Stimulated activated CD4-positive, alpha-beta T cell treated with anti-CD3 and anti-CD28 coated beads, TNF-alpha, amount 100 ng/mL, for 4 hours (primary cell): Measurements from ENCODE around the gene ESF1.
"Not testable (repeated sequence)": the region's sequence is repeated elsewhere in the genome, so short reads cannot be mapped to it uniquely, and the experiment has no call there.

ENCODE experiments used
- DNase-seq, 3 experiments: peaks; one replicate each; pipeline ENCODE4 v3.0.0-alpha.2; 2020; ENCODE audit warnings: low read depth in 3 of 3

The ESF1 gene

DNA sequence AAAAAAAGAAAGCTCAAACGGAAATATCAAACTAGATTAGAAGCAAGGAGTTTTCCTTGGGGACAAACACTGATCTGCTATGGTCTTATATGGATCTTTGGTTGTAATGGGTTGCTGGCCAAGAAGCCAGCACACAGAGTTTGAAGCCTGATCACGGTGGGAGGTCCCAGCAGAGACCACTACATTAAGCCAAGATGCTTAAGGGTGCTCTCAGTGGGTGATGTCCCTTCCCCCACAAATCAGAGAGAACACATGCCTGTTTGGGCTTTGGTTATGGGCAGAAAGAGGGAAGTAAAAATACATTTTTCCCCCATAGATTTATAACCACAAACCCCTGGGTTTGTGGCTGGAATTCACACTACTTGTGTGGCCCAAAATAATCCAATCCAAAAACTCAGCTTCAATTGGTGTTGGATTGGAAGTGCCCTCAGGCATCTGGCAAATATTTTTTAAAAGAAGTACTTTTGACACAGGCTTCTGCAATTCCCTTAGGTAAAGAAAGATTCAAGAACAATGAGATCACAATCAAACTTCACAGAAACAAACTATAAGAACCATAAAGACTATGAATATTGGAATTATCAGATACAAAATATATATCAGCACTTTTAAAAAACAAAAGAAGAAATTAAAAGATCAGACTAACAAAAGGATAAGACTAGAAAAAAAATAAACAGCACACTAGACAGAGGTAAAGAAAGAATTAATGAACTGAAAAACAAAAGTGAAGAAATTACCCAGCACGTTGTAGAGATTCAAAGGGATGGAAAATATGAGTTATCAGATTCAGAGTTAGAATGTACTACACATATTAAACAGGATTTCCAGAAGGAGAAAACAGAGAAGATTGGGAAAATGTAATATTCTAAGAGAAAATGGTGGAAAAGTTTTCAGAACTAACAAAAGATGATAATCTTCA, 44.7 kb downstream of the ESF1 start:
- no peak for DNase-seq

DNA sequence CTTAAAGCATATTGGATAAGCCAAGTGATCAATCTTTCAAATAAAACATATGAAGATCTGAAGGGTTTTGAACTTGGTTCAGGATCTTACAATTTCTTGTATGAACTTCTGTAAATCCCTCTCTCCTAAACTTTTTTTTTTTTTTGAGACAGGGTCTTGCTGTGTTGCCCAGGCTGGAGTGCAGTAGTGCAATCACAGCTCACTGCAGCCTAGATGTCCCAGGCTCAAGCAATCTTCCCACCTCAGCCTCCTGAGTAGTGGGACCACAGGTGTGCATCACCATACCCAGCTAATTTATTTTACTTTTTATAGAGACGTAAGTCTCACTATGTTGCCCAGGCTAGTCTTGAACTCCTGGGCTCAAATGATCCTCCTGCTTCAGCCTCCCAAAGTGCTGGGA, 46.5 kb downstream of the ESF1 start:
- DNase-seq = not testable (repeated sequence)

DNA sequence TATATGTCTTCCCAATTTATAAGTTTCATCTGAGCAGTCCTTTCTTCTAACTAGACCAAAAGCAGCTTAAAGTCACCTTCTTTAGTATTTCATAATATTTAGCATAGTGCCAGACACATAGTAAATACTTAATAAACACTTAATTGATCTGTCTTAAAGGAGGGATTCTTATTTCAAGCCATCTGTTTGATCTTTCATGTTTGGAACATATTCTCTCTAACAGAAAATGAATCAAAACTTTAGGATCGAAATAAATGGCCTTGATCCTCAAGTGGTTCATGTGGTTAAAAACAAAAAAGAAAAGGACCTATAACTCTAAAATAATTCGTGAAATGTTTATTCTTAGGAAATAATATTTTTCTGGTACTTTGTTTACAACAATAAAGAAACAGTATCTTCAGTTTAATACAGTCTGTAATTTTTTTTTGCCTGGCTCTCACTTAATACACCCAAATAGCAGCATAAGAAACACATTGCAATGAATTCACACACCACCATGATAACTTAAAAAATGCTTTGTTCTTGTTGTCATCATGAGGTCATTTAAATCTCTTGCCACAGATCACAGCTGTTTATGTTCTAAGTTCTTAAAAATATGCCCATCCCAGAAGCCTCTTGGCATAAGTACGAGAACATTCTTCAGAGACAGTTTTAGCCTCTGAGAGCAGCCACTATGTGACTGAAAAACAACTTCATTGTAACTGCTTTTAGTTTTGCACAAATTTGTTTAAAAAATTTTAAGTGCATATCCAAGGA, 48.1 kb downstream of the ESF1 start:
- no peak for DNase-seq

DNA sequence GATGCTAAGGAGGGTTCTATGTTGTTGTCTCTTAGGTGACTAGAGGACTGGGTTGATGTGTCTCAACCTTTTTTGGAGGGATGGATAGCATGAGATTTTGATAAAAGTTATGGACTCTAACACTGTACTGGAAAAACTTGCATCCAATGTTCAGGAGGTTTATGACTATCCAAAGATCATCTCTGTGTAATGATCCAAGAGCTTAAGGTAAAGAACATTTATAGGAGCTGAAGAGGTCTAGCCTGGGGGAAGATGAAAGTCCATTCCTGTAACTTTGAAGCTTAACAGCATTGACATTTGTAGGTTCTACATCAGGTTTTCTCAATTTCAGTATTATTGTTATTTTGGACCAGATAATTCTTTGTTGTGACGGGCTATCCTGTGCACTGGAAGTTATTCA, 48.9 kb downstream of the ESF1 start:
- no peak for DNase-seq

DNA sequence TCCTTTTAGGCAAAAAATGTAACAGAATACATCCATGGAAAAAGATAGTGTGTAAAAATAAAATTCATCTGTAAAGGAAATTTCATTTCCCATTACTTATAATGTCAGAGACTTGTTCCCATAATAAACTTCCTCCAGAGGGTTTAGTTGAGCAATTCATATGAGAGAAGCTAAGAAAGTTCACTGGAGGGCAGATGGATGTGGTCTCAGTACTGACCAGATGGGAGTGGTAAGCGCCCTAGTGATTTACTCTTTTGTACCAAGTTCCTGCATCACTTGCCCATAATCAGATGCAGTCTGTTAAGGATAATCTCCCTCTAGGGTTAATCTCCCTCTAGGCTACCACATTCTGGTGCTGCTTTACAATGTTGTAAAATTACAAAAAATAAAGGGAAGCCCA, 61.7 kb downstream of the ESF1 start:
- no peak for DNase-seq

DNA sequence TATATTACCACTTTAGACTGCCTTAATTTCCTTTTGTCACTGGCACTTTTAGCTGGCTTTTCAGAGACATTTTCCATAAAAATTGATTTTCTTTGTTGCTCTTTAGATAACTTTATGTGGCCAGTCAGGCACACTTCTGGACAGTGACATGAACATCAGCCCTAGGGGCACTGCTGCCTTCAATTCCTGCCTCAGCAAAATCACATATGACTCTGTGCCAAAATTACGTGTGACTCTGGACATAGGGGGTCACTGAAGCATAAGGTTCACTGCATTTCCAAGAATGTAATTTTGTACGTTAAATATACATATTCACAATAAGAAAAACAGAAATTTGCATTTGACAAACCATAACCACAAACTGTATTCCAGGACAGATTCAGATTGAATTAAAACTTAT, 66.5 kb downstream of the ESF1 start:
- no peak for DNase-seq

DNA sequence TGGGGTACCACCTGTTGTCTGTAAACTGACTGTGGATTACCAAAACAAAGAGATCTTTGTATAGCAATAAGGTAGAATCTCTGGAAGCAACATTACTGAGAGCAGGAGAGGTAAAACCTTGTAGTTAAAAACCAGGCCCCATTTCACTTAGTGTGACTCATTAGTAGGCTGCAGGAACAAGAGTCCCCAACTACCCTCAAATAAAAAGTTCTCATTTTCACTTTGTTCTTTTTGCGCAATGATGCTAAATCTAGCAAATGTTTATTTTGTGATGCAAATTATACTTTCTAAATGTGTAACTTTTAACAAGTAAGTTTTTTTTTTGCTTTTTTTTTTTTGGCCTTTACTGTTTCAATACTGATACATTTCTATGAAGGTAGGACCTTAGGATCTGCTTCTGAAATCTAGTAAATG, 67.1 kb downstream of the ESF1 start:
- no peak for DNase-seq

DNA sequence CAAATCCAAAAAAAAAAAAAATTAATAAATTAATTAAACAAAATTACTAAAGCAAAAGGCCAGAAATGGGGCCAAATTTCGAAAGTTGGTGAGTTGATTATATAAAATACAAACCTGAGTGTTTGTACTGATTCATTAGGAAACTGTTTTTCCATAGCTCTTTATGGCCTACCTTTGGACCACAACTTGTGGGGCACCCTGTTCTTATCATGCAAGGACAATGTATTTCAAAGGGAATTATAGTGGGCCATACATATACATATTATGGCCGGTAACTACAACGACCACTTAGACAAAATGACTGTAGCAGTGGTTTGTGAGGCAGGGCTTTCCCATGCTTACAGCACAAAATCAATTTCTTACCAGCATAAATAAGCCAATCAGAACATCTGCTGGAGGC, 69.5 kb downstream of the ESF1 start:
- DNase-seq = no peak

DNA sequence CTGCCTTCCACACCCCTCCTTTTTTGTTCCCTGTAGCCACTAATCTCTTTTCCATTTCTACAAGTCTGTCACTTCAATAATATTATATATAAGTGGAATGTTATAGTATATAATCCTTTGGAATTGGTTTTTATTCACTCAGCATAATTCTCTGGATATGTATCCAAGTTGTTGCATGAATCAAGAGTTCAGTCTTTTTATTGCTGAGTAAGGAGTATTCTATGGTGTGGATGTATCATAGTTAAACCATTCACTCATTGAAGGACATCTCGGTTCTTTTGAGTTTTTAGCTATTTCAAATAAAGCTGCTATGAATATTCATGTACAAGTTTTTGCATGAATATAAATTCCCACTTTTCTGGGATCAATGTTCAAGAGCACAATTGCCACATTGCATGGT, 76.5 kb downstream of the ESF1 start:
- no peak for DNase-seq

DNA sequence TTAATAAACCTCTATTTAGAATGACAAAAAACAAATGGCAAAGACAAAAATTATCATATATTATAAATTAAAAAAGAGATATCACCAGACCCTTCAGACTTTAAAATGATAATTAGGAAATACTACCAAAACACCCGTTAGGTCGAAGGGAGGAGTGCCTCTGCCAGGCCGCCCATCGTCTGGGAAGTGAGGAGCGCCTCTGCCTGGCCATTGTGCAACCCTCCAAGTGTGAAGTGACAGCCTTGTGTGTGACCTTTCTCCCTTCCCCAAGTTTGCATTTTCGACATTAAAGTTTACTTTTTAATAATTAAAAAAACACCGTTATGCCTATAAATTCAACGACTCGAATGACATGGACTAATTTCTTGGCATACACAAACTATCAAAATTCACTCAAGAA, 81.5 kb downstream of the ESF1 start:
- DNase-seq = no peak

DNA sequence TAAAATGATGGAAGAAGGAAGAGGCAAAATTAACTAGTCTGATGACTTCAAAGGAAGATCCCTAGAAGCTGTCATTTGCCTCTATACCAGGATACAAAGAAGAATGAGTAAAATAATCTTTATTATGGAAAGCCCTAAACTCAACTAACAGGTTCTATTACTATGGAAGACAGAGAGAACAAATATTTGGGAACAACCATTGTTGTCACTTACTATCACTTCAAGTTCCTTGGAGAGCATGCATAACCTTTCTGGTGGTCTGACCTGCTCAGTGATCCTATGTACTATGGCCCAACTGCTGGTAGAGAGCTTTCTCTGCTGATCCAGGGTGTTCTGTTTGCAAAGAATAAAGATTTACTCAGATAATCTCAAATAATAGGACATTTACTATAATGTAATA, 83.2 kb downstream of the ESF1 start:
- no peak for DNase-seq

DNA sequence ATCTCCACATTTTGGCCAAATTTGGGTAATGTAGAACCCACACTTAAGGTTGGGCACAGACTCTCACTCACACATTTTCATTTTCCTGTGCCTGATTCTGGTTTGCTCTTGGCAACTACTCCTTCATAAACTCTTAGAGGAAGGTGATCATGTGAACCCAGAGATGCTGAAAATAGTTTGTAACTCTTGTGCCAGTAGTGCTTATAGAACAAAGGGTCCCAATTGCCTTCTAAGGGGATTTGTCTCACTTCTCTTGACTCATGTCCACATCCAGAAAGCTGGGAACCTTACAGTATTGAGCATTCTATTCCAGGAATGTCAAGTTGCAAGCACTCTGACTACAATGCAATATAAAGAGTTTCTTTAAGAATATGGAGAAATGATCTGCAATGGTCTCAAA, 84.0 kb downstream of the ESF1 start:
- no peak for DNase-seq

DNA sequence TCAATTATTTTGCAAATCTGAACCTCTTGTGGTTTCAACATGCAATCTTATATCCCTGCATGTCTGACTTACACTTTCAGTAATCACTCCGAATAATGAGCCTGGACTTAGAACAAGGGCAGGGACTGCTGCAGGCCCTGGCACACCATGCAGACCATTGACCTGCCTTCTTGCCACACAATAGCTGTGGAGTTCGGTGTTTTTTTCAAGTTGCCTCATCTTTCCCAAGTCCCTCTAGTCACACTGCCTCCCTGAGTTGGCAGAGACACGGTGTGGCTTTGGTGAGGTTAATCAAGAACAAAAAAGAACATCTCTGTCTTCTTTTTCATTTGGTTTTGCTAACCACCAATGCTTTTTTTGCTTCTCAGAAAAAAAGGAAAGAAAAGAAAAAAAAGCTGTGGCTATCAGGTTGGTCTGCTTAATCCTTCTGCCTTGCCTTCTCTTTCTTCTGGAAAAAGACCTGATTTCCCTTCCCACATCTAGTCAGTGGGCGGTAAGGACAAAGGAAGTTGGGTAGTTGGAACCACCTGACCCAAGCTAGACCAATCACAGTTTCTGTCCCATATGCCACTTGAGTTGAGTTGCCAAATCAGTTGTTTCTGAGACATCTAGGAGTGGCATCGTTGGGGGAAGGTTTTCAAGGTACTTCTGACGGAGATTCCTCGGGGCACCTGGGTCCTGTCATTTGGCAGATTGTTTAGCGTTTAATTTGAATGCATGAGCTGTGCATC, 90.1 kb downstream of the ESF1 start:
- no peak for DNase-seq

DNA sequence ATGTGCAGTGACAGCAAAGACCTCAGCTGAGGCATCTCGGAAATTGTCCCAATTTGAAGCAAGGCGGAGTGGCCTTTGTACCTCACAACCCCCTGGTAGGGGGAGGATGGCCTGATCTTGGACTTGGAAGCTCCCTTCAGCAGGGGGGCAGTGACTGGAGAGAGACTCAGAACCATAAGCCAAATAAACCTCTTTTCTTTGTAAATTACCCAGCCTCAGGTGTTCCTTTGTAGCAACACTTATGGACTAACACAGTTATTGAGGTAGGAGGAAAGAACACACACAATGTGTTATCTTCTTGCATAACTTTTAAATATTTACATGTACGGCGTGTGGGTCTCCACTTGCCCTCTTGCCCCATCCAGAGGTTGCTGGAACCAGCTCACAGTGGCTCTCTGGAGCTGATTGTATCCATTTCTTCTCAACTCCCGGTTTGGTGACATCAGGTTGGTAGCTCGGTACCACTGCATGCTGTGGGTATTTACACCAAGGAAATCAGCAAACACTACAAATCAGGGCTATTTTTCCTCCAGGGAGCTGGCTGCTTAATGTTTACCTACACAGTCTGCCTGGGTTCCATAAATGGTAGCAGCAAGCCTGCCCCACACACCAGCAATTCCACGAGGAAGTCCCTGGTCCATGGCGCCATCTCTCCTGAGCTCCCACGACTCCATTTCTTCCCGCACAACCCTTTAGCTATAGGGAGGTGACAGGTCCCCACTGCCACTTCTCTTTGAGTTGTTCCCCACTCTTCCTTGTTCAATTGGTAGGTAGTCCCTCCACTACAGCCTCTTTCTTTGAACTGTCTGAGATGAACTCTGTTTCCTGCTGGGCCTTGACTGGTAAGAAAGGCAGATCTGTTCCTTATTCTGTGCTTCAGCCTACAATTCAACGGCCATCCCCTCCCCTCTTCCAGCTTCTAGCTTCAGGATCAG, 91.7 kb downstream of the ESF1 start:
- no peak for DNase-seq

DNA sequence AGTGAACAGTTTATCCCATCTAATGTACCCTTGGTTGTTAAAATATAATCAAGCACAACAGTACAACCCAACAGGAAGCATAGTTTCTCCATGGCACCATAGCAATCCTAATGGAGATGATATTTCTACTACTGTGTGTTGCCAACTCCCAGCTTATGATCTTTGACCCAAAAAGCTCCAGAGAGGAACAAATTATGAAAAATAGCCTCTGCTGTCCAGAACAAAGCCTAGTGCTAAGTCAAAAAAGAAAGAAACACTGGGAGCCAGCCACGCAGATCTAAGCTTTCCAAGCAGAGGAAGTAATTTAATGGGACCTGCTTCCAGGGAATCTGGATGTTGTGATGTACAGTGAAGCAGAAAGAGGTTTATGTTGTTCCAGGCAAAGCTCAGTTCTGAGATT, 93.8 kb downstream of the ESF1 start:
- no peak for DNase-seq

DNA sequence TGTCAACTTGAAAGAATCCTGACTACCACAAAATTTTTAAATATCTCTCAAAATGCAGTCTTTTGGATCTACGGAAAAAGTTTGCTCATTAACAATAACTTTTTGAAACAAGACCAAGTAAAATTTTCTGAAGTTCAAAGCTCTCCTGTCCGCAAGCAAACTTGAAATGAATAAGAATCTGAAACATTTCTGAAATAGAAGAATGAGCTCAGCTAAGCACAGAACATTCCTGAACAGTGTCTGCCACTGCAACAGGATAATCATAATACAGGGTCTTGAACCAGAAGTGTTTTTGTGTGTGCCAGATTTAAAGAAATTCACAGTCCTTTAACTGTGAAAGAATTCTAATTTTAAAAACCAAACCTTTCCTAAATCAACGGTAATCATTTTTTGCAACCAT, 96.9 kb downstream of the ESF1 start:
- DNase-seq = no peak

DNA sequence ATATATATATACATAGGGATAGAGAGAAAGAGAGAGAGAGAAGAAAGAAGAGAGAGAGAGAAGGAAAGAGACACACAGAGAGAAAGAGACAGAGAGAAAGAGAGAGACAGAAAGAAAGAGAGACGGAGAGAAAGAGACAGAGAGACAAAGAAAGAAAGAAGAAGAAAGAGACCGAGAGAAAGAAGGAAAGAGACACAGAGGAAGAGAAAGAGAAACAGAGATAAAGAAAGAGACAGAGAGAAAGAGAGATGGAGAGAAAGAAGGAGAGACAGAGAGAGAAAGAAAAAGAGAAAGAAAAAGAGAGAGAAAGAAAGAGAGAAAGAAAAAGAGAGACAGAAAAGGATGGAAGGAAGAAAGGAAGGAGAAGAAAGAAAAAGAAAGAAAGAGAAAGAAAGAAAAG, 99.1 kb downstream of the ESF1 start:
- no peak for DNase-seq

DNA sequence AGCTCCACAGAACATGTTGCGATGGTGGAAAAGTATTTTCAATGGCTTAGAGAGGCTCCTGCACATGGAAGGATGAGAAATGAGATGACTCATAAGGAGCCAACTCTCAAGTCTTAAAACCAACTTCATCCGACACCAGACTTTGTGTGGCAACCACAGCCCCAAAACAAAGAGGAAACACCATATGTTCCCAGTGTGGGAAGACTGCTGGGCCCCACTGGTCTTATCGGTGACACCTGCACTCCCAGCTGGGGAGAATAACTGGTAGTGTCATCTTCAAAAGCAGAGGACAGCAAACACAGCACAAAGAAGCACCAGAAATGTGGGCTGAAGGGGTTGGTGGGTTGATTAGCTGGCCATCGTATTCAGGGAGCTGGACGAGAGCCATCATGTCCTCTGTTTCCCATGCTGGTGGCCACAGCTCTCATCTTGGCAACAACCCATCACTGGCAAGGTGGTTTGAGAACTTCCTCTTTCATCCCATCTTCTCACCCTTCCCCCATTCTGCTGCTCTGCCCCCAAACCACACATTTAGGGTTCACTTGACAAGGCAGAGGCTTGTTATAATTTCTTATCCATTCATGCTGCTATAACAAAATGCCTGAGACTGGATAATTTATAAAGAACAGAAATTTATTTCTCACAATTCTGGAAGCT, 100.0 kb downstream of the ESF1 start:
- DNase-seq = no peak

DNA sequence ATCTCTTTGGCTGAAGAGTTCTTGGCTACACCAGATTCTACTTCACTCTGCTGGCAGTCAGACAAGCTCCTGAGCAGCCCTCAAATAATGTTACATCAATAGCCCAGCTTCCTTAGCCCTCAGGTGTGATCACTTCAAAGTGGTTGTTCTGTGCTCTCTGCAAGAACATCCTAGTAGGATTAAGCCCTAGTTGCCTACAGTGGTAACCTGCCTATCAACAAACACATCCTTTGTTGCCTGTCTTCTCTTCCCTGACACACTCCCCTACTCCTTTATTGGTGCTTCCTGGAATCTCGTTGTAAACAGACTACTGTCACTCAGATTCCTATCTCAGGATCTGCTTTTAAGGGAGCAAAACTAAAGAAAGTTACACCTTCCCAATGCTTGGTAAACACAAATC, 100.9 kb downstream of the ESF1 start:
- no peak for DNase-seq

DNA sequence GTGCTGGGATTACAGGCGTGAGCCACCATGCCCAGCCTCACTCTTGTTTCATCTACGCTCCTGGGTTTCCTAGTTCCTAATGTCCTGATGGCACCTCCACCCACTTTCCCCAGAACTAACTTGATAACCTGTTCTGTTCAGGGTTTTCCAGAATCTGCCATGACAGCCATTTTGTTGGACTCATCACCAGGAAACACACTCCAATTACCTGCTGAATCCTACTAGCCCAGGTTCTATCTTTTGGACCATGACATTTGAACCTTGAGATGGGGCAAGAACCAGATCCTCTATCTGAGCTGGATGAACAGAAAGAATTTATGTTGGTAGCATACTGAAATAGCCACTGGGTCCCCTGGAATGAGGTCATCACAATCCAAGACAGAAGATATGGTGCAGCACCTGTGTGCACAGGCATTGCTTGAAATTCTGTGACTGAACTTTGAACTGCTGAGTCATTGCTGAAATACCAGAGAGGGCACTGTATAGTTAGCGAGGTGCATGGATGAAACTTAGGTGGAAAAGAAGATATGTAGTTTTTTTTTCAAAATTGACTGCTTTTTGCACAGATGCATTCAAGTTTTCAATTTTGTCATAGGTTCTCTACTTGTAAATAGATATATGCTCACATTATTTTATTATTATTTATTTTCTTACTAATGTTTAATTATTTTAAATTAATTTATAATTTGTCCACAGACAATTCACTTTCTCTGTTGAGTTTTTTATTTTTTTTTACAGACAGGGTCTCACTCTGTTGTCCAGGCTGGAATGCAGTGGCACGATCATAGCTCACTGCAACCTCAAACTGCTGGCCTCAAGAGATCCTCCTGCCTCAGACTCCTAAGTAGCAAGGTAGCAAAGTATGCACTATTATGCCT, 103.2 kb downstream of the ESF1 start:
- no peak for DNase-seq
